ENCODE results near the gene CDC5L. TPM values are rescaled to one million over a fixed set of nuclear protein-coding genes. Genes with fewer than 3 reads are reported as not detected.
A peak's percentile ranks its signal among the peaks of the same experiment; 100 is the strongest.
"Not testable (repeated sequence)": the region's sequence is repeated elsewhere in the genome, so short reads cannot be mapped to it uniquely, and the experiment has no call there.

The CDC5L gene
- 22.1 TPM for polyA plus RNA-seq (2012; ENCODE audit: insufficient read depth, insufficient read length)

DNA sequence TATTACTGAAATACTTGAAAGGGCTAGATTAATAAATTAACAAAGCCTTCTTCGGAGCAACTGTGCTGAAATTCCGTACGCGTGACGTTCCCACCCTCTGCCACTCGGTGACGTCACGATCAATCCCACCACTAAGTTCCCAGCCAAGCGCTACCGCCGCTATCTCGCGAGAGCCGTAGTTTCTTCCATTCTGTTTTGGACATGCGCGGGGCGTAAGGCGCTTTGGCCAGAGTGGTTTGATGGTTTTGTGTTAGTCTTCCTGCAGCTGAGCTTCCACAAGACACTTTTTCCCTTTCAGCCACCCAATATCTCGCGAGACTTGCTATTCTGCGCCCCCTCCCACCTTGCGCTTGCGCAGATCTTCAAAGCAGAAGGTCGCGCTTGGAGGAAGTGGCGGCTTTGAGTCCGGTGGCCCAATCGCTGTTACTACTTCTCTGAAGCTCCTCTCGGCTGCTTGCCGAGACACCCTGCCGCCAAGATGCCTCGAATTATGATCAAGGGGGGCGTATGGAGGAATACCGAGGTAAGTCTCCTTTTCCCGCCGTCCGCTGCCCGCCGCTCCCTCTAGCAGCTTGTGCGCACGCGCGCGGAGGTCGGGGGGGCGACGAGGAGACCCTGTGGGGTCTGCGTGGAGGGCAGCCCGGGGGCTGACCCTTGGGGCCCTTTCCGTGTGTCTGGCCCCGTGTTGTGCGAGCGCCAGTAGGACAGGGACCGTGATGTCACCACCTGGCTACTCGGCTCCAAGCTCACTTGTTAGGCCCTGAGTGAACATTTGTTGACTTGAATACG, at the start of gene CDC5L:
CDC5L (plus strand) TSS at position 361 of the 789 bp plus-strand sequence; CDS start at position 479, 118 bp downstream.
- H3K4me3 ChIP-seq (ENCODE audit: low read length): peak within 1 kb of the TSS; percentile 84

GRCh38 chr6:44338228-44339122, 49.0 kb upstream of the CDC5L start:
- no peak overlapping the region for H3K4me3 ChIP-seq (ENCODE audit: low read length)
- DNase-seq (ENCODE audit: low read depth, low spot score): peak; percentile 76

More for the DNA sequence above, at the start of gene CDC5L:
- peak; percentile 99 for DNase-seq (ENCODE audit: low read depth, low spot score)

GRCh38 chr6:44339301-44339700, 48.2 kb upstream of the CDC5L start:
- no peak for DNase-seq (ENCODE audit: low read depth, low spot score)
- no peak overlapping the region for H3K4me3 ChIP-seq (ENCODE audit: low read length)

DNA sequence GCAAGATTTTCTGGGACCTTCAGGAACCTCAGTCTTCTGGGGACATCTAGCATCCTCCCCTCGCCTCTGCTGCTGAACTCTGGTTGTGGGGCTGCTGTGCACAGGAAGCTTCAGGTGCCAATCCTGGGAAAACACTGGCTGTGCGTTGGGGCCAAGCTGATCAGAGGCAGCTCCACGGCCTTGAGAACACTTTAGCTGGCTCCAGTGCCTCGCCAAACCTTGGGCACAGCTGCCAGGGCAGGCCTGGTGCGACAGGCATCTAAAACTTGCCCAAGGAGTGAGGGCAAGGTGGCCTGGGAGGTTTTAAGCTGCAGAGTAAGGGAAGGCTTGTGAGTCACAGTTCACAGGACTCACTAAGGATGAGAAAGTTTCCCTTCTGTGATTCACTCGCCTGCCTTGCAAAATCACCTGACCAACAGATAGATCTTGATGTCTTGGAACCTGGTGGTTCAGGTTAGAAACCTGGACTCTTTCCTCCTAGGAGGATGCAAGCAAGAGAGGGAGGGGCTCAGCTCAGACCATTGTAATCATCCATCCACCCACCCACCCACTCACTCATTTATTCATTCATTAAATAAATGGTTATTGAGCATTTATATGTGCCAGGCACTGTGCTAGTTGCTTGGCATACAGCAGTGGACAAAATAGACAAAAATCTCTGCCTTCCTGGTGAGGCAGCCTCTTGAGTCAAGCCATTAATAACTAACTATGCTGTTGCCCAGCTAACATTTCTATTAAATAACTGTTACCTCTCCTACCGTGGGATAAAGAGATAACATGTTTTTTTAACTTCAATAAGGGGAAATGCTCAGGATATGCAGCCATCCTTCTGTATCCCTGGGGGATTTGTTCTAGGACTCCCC, 47.5 kb upstream of the CDC5L start:
- no peak for DNase-seq (ENCODE audit: low read depth, low spot score)
- no peak overlapping the region for H3K4me3 ChIP-seq (ENCODE audit: low read length)

DNA sequence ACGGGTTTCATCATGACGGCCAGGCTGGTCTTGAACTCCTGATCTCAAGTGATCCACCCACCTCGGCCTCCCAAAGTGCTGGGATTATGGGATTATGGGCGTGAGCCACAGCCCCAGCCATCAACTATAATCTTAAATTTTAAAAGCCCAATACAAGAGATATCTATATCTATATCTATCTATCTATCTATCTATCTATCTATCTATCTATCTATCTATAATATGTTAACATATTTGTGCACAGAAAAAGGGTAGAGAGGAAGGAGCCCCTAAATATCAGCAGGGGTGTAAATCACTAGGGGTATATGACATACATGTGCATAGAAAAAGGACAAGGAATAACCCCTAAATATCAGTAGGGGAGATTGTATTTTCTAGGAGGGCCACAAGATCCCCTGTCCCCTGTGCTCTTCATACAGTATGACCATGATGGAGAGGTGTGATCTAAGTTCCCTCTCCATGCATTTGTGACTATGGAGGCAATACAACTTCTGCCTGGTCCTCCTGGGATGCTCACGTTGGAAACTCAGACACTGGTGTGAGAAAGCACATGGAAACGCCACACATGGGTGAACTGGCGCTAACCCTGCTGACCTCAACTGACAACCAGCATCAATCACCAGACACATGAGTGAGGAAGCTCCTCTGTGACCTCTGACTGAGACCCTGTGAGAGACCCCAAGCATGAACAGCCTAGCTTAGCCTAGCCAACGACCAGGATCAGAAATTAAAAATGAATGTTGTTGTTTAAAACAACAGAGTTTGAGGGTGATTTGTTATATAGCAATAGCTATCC, 46.2 kb upstream of the CDC5L start:
- DNase-seq (ENCODE audit: low read depth, low spot score): no peak
- no peak overlapping the region for H3K4me3 ChIP-seq (ENCODE audit: low read length)

GRCh38 chr6:44342052-44342451, 45.5 kb upstream of the CDC5L start:
- no peak for DNase-seq (ENCODE audit: low read depth, low spot score)
- H3K4me3 ChIP-seq (ENCODE audit: low read length): no peak overlapping the region

DNA sequence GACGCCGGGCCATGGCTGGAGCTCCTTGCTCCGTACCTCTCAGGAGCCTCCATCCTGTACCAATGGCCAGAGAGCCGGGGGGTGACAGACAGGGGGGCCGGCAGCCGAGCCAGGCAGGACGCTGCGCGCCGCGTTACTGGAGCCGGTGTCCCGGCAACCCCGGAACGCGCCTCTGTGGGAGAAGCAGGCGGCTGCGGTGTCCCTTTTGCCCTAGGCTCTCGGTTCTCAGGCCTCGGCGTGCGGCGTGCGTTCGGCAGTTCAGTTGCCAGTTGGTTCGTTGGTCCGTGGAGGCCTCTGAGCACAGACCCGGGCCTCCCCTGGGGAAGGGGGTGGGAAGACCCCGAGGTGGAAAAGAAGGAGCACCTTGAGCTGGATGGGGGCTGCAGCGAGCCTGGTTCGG, 45.0 kb upstream of the CDC5L start, which contains the start of gene SPATS1:
SPATS1 (plus strand) TSS at position 162 of the 400 bp plus-strand sequence. CDS start 446 bp downstream, outside the sequence.
- DNase-seq (ENCODE audit: low read depth, low spot score): no peak
- no peak within 1 kb of the TSS for H3K4me3 ChIP-seq (ENCODE audit: low read length)

GRCh38 chr6:44346818-44347217, 40.7 kb upstream of the CDC5L start:
- not testable (repeated sequence) for DNase-seq (ENCODE audit: low read depth, low spot score); H3K4me3 ChIP-seq (ENCODE audit: low read length)

DNA sequence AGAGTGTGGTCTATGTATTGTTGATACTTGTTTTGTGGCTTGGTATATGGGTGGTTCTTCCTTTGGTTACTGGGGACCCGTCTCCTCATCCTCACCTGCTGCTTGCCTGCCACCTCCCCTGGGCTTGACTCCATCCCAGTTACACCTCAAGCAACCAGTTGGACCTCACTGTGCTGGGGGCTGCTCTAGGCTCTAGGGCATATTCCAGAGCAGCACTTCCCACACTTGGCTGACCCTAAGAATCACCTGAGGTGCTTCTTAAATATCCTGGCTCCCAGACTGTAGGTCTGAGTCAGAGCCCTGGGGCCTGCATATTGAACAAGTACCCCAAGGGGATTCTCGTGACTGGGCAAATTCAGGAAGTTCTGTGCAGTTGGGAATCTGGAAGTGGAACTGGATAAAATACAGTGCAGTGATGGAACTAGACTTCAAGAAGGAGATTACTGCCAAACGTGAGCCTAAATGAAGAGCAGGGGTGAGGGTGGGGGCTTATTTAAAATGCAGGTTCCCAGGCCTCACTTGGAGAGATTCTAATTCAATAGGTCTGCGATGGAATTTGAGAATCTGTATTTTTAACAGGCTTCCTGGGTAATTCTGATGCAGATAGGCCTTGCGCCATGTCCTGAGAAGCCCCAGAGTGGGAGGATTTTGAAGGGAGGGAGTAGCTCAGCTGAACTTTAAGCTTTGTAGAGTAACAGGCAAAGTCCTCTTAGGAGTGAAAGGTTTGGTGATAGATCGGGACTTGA, 37.4 kb upstream of the CDC5L start:
- no peak overlapping the region for H3K4me3 ChIP-seq (ENCODE audit: low read length)
- no peak for DNase-seq (ENCODE audit: low read depth, low spot score)

DNA sequence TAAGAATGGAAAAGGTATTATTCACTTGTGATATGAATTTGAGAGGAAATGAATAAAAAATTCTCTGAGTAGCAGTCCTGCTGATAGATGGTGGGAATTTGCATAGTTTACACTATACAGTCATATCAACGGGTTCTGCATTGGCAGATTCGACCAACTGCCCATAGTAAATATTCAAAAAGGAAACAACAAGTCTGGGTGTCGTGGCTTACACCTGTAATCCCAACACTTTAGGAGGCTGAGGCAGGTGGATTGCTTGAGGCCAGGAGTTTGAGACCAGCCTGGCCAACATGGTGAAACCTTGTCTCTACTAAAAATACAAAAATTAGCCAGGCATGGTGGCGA, 36.9 kb upstream of the CDC5L start:
- not testable (repeated sequence) for H3K4me3 ChIP-seq (ENCODE audit: low read length); DNase-seq (ENCODE audit: low read depth, low spot score)

DNA sequence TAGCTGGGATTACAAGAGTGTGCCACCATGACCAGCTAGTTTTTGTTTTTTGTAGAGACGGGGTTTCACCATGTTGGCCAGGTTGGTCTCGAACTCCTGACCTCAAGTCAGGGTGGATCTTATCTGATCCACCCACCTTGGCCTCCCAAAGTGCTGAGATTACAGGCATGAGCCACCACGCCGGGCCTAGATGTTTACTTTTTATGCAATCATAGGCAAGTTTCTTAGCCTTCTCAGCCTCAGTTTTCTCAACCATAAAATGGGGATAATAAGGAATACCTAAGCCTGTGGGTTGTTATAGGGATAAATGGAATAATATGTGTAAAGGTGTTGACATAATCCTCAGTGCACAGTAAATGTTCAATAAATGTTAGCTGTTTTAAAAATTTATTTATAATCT, 35.2 kb upstream of the CDC5L start:
- H3K4me3 ChIP-seq (ENCODE audit: low read length): no peak overlapping the region
- no peak for DNase-seq (ENCODE audit: low read depth, low spot score)

DNA sequence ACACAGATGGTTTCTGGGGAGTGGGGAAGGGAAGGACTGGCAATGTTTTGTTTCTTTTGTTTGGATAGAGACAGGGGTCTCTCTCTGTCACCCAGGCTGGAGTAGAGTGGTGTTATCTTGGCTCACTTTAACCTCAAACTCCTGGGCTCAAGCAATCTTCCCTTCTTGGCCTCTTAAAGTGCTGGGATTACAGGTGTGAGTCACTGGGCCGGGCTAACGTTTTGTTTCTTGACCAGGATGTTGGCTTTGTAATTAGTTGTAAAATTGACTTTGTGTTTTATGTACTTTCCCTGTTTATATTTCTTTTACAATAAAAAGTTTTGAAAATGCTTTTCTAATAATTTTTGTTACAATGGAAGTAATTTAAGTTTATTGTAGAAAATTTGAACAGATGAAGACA, 34.2 kb upstream of the CDC5L start:
- H3K4me3 ChIP-seq (ENCODE audit: low read length): no peak overlapping the region
- no peak for DNase-seq (ENCODE audit: low read depth, low spot score)

DNA sequence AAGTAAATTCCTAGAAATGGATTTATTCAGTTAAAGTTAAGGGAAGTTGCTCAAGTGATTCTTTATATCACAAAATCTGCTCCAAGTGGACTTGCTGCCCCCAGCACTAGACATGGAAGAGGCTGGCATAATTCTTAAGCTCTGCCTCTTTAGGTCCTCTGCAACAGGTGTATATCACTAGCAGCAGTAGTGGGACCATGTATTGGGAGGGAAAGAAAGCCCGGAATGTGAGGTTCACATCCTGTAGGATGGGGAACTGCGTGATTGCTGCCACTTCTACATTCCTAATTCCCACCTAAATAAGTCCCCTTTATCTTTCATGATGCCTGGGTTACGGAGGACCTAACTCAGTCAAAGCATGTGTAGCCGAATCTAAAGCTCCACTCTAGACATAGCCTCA, 31.9 kb upstream of the CDC5L start:
- H3K4me3 ChIP-seq (ENCODE audit: low read length): no peak overlapping the region
- no peak for DNase-seq (ENCODE audit: low read depth, low spot score)

GRCh38 chr6:44356487-44356886, 31.0 kb upstream of the CDC5L start:
- no peak for DNase-seq (ENCODE audit: low read depth, low spot score)
- no peak overlapping the region for H3K4me3 ChIP-seq (ENCODE audit: low read length)

DNA sequence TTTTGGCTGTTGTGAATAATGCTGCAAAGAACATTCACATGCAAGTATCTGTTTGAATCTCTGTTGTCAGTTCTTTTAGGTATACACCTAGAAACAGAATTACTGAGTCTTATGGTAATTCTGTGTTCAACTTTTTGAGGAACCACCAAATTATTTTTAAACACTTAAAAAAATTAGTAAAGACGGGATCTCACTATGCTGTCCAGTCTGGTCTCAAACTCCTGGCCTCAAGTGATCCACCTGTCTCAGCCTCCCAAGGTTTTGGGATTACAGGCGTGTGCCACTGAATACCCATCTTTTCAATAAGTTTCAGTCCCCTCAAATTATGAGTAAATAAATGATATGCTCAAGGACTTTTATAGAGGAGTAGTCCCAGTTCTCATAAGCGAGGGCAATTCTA, 27.5 kb upstream of the CDC5L start:
- no peak for DNase-seq (ENCODE audit: low read depth, low spot score)
- H3K4me3 ChIP-seq (ENCODE audit: low read length): no peak overlapping the region

GRCh38 chr6:44361947-44362346, 25.6 kb upstream of the CDC5L start:
- no peak overlapping the region for H3K4me3 ChIP-seq (ENCODE audit: low read length)
- DNase-seq (ENCODE audit: low read depth, low spot score): no peak

GRCh38 chr6:44363377-44363926, 24.1 kb upstream of the CDC5L start:
- H3K4me3 ChIP-seq (ENCODE audit: low read length): no peak overlapping the region
- no peak for DNase-seq (ENCODE audit: low read depth, low spot score)

DNA sequence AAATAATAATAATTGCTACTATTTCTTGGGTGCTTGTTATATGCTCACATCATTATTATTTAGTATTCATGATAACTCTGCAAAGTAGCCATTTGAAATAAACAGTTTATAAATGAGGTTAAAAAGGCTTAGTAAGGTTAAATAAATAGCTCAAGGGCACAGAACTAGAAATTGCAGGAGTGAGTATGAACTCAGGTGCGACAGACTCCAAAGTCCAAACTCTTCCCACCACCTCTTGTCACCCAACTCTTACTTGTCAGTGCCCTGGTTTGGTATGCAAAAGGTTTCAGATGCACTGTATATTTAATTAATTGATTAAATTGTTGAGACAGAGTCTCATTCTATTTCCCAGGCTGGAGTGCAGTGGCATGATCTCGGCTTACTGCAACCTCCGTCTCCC, 20.7 kb upstream of the CDC5L start:
- DNase-seq (ENCODE audit: low read depth, low spot score): no peak
- no peak overlapping the region for H3K4me3 ChIP-seq (ENCODE audit: low read length)

All from Jurkat, Clone E6-1 (cell line).